Upper lobe of left lung (tissue), 6 donors: Measurements from ENCODE around the gene FOXP1. TPM values are rescaled to one million over a fixed set of nuclear protein-coding genes. Genes with fewer than 3 reads are reported as not detected.

Experiments
- ATAC-seq, 2 donors: fragments of 200-7000 bp; cut with Tn5 transposase; one replicate each; pipeline ENCODE4 v1.9.1; 2022; ENCODE audit warnings: mild to moderate bottlenecking in 2 of 2, moderate library complexity in 2 of 2; ENCODE audit not compliant: low FRiP score in 2 of 2
- DNase-seq, 2 donors: peaks; one replicate each; pipeline ENCODE4 v3.0.0-alpha.2; 2019 to 2020
- H3K27ac ChIP-seq, 4 donors: fragments of 200-600 bp; sonication (generic); one replicate each; pipeline ENCODE4 v1.5.1; 2016 to 2019
- H3K27me3 ChIP-seq, 4 donors: fragments of 200-600 bp; sonication (generic); one replicate each; pipeline ENCODE4 v1.5.1; 2017 to 2019
- H3K36me3 ChIP-seq, 4 donors: fragments of 200-600 bp; sonication (generic); one replicate each; pipeline ENCODE4 v1.5.1; 2016 to 2019
- H3K4me1 ChIP-seq, 4 donors: fragments of 200-600 bp; sonication (generic); one replicate each; pipeline ENCODE4 v1.5.1; 2018 to 2019
- H3K4me3 ChIP-seq, 4 donors: fragments of 200-600 bp; sonication (generic); one replicate each; pipeline ENCODE4 v1.5.1; 2017 to 2019; ENCODE audit warnings: mild to moderate bottlenecking in 2 of 4, moderate library complexity in 1 of 4
- H3K9me3 ChIP-seq, 4 donors: fragments of 200-600 bp; sonication (generic); one replicate each; pipeline ENCODE4 v1.5.1; 2018 to 2019
- CTCF ChIP-seq, 6 experiments: fragments of 450-650 bp in 4 of 6; fragments of 200-600 bp in 2 of 6; sonication (generic) in 2 of 6; IDR thresholded peaks; one replicate each; pipeline ENCODE4 v1.5.1; 2016 to 2019; ENCODE audit warnings: antibody characterized with exemption in 6 of 6
- EP300 ChIP-seq, 4 donors: sonication (generic); formaldehyde crosslinking; IDR thresholded peaks; one replicate each; pipeline ENCODE4 v1.5.1; 2017; ENCODE audit warnings: antibody characterized with exemption in 4 of 4, control low read depth in 2 of 4
- POLR2A ChIP-seq, 4 donors: fragments of 450-650 bp; IDR thresholded peaks; one replicate each; pipeline ENCODE4 v1.5.1; 2016 to 2017; ENCODE audit warnings: antibody characterized with exemption in 4 of 4, mild to moderate bottlenecking in 2 of 4
- POLR2AphosphoS5 ChIP-seq, 2 donors: sonication (generic); formaldehyde crosslinking; IDR thresholded peaks; one replicate each; pipeline ENCODE4 v1.5.1; 2017; ENCODE audit warnings: antibody characterized with exemption in 2 of 2
- WGBS, 2 donors: methylation state at CpG; one replicate each; pipeline ENCODE4 v1.1.5; 2017 to 2018; 5-methylcytosine and 5-hydroxymethylcytosine counted together
- total RNA-seq, 6 donors: library from RNA; depleted of rRNA in 4 of 6; stranded (reverse); fragments of >200 nt in 4 of 6; gene quantifications; one replicate each; pipeline versions ENCODE4 v1.1.0 to v1.2.1, GENCODE V29; 2016 to 2021
- donor health status: DM: no; HTN: no; CAD: no; lungs with moderate emphysema.
- donor health status: DM: no; HTN: yes; CAD: no; lungs with severe emphysema.

FOXP1 gene
- total RNA-seq, 6 donors from 2014 or later, result 103 to 248 (median 134) TPM

GRCh38 chr3:71156062-71156665 is 427.4 kb downstream of the FOXP1 start:
- Histone ChIP-seq H3K4me1 (peaks cover 0 to 10% (median 0%) of the 10 kb centered on the region in 4 donors), H3K9me3 (peaks cover 0 to 3% (median 0%) of the 10 kb centered on the region in 4 donors), H3K27ac (no peak overlapping the region), H3K4me3 (no peak overlapping the region), H3K36me3 (no peaks in the 10 kb centered on the region), H3K27me3 (no peaks in the 10 kb centered on the region)
- WGBS, 2 donors, result 53 to 63% methylated on average over 1 of the region's 1 CpG
- TF ChIP-seq POLR2AphosphoS5 (IDR thresholded peaks at IDR 0.05) (no peak), CTCF (IDR thresholded peaks at IDR 0.05) (no peak), EP300 (IDR thresholded peaks at IDR 0.05) (no peak), POLR2A (IDR thresholded peaks at IDR 0.05) (no peak)
- ATAC-seq, result no peak
- no peak for DNase-seq

- DNase-seq (no peak), ATAC-seq (no peak)
- TF ChIP-seq POLR2A (IDR thresholded peaks at IDR 0.05) (no peak), EP300 (IDR thresholded peaks at IDR 0.05) (no peak), POLR2AphosphoS5 (IDR thresholded peaks at IDR 0.05) (no peak), CTCF (IDR thresholded peaks at IDR 0.05) (no peak)
- H3K4me1 ChIP-seq, result peaks cover 0 to 10% (median 0%) of the 10 kb centered on the region in 4 donors
- no peaks in the 10 kb centered on the region for H3K9me3 ChIP-seq
- H3K36me3 ChIP-seq, result no peaks in the 10 kb centered on the region
- no peaks in the 10 kb centered on the region for H3K27me3 ChIP-seq
- no peak overlapping the region for H3K27ac ChIP-seq
- no peak overlapping the region for H3K4me3 ChIP-seq
These were observed 428.7 kb downstream of the FOXP1 start for GRCh38 chr3:71154846-71155245.

- Histone ChIP-seq H3K4me3 (no peak overlapping the region), H3K27ac (no peak overlapping the region), H3K27me3 (no peaks in the 10 kb centered on the region), H3K9me3 (no peaks in the 10 kb centered on the region), H3K36me3 (no peaks in the 10 kb centered on the region), H3K4me1 (peaks cover 0 to 6% (median 0%) of the 10 kb centered on the region in 4 donors)
- no peak for ATAC-seq
- WGBS, 2 donors, result 78 to 82% methylated on average over 2 of the region's 2 CpGs
- DNase-seq, result no peak
- TF ChIP-seq CTCF (IDR thresholded peaks at IDR 0.05) (no peak), POLR2A (IDR thresholded peaks at IDR 0.05) (no peak), EP300 (IDR thresholded peaks at IDR 0.05) (no peak), POLR2AphosphoS5 (IDR thresholded peaks at IDR 0.05) (no peak)
These were observed 429.8 kb downstream of the FOXP1 start for GRCh38 chr3:71153713-71154112.

GRCh38 chr3:71152892-71153265 is 430.6 kb downstream of the FOXP1 start:
- H3K9me3 ChIP-seq, result no peaks in the 10 kb centered on the region
- ATAC-seq, result no peak
- TF ChIP-seq POLR2AphosphoS5 (IDR thresholded peaks at IDR 0.05) (no peak), EP300 (IDR thresholded peaks at IDR 0.05) (no peak), POLR2A (IDR thresholded peaks at IDR 0.05) (no peak), CTCF (IDR thresholded peaks at IDR 0.05) (no peak)
- H3K36me3 ChIP-seq, result no peaks in the 10 kb centered on the region
- H3K27me3 ChIP-seq, result no peaks in the 10 kb centered on the region
- DNase-seq, result no peak
- H3K4me3 ChIP-seq, result no peak overlapping the region
- H3K27ac ChIP-seq, result no peak overlapping the region
- H3K4me1 ChIP-seq, result peaks cover 0 to 6% (median 0%) of the 10 kb centered on the region in 4 donors
- 84 to 90% methylated on average over 8 of the region's 8 CpGs for WGBS, 2 donors
